MM.1S (cell line): ENCODE results near the gene PACC1.

Experiments used
- EZH2 ChIP-seq: fragments of 300-600 bp; sonication (generic); optimal IDR thresholded peaks from 2 replicates; pipeline ENCODE3; 2017; ENCODE audit warnings: low read depth, mild to moderate bottlenecking, antibody characterized with exemption, low read length, mixed read lengths
- TF ChIP-seq, protein P1 (sequence below): fragments of 300-600 bp; sonication (generic); IDR thresholded peaks from 2 replicates; pipeline ENCODE4 v1.5.1; 2016; ENCODE audit warnings: antibody characterized with exemption, low read length, mixed read lengths

- TF ChIP-seq, protein P1, sequence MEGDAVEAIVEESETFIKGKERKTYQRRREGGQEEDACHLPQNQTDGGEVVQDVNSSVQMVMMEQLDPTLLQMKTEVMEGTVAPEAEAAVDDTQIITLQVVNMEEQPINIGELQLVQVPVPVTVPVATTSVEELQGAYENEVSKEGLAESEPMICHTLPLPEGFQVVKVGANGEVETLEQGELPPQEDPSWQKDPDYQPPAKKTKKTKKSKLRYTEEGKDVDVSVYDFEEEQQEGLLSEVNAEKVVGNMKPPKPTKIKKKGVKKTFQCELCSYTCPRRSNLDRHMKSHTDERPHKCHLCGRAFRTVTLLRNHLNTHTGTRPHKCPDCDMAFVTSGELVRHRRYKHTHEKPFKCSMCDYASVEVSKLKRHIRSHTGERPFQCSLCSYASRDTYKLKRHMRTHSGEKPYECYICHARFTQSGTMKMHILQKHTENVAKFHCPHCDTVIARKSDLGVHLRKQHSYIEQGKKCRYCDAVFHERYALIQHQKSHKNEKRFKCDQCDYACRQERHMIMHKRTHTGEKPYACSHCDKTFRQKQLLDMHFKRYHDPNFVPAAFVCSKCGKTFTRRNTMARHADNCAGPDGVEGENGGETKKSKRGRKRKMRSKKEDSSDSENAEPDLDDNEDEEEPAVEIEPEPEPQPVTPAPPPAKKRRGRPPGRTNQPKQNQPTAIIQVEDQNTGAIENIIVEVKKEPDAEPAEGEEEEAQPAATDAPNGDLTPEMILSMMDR = no peak
- no peak for TF ChIP-seq EZH2
Measured at GRCh38 chr1:212437179-212437798, 22.6 kb upstream of the PACC1 start.
